SK-N-SH treated with all-trans-retinoic acid at 6 μM for 48 hours (cell line): ENCODE data around the gene ATXN7.

Source experiments
- CREB5 ChIP-seq: fragments of 250-450 bp; sonication (Bioruptor Pico); IDR thresholded peaks from 2 replicates; pipeline ENCODE4 v1.5.1; 2020; ENCODE audit warnings: low read depth, mild to moderate bottlenecking, moderate library complexity
- GLIS3 ChIP-seq: fragments of 250-450 bp; sonication (Bioruptor Pico); IDR thresholded peaks from 2 replicates; pipeline ENCODE4 v1.5.0; 2020; ENCODE audit warnings: mild to moderate bottlenecking, moderate library complexity
- PPARA ChIP-seq: fragments of 250-450 bp; sonication (Bioruptor Pico); IDR thresholded peaks from 2 replicates; pipeline ENCODE4 v1.5.0; 2020; ENCODE audit warnings: mild to moderate bottlenecking, borderline replicate concordance
- RARB ChIP-seq: fragments of 250-450 bp; sonication (Bioruptor Pico); IDR thresholded peaks from 2 replicates; pipeline ENCODE4 v1.8.0; 2021; ENCODE audit warnings: mild to moderate bottlenecking, moderate library complexity
- ZNF8 ChIP-seq: fragments of 450-650 bp; formaldehyde crosslinking; IDR thresholded peaks from 2 replicates; pipeline ENCODE4 v1.5.0; 2020; ENCODE audit warnings: mild to moderate bottlenecking, moderate library complexity
- TF ChIP-seq, protein P1 (sequence below): fragments of 250-450 bp; sonication (Bioruptor Pico); IDR thresholded peaks from 2 replicates; pipeline ENCODE4 v1.5.1; 2021; ENCODE audit warnings: mild to moderate bottlenecking, moderate library complexity

DNA sequence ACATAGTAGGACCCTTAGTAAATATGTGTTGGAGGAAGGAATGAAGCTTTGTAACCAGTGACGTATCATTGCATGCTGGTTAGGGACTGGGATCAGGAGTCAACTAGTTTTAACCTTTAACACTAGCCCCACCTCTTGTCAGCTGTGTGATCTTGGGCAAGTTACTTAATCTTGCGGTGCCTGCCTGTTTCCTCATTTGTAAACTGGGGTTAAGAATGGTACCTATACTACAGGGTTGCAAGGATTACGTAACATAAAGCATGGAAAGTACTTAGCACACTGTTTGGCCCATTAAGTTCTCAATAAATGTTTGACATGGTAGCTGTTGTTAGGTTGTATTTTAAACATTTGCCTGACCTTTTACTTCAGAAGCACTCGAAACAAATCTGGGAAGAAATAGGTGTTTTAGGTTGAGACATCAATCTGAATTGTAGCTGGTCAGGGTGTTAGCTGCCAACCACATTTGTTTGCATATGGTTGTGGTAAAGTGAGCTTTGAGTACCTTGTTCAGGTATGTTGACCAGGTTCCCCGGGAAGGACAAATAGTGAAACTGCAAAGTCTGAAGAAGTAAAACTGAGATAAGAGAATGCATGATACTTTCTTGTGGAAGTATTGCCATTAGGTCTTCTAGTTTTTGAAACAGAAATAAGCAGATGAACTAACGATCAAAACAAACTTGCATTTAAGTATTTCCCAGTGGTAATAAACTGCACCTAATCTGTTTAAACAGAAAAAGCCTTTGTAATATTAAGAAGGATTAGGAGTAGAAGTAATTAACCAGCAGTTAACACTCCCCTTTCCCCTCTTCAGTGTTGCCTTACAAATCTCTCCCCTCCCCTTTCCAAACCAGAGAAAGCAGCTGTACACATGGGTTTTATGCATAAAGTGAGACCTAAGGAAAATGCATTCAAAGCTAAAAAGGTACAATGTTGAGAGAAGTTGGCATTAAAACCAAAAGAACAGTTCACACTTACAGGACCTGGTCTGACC lies 74.3 kb downstream of the ATXN7 start:
- TF ChIP-seq GLIS3 (CRISPR knock-in tag) = no peak
- TF ChIP-seq ZNF8 (CRISPR knock-in tag) = no peak
- TF ChIP-seq CREB5 (CRISPR knock-in tag) = no peak
- TF ChIP-seq, protein P1, sequence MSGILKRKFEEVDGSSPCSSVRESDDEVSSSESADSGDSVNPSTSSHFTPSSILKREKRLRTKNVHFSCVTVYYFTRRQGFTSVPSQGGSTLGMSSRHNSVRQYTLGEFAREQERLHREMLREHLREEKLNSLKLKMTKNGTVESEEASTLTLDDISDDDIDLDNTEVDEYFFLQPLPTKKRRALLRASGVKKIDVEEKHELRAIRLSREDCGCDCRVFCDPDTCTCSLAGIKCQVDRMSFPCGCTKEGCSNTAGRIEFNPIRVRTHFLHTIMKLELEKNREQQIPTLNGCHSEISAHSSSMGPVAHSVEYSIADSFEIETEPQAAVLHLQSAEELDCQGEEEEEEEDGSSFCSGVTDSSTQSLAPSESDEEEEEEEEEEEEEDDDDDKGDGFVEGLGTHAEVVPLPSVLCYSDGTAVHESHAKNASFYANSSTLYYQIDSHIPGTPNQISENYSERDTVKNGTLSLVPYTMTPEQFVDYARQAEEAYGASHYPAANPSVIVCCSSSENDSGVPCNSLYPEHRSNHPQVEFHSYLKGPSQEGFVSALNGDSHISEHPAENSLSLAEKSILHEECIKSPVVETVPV = no peak
- no peak for TF ChIP-seq PPARA (CRISPR knock-in tag)
- TF ChIP-seq RARB = no peak
